Measurements from ENCODE around the gene ZNF343. TPM values are rescaled to one million over a fixed set of nuclear protein-coding genes. Genes with fewer than 3 reads are reported as not detected.

ZNF343 gene
- polyA plus RNA-seq, 2 of the 4 experiments (the other 2 are of a cell fraction): 14.0 to 19.0 TPM

Small RNA genes within 50 kb of the gene (small RNA-seq; reads per million reads assigned to genes)
- gene RF00019: 0 reads per million in 6 experiments

Other genes with a start within 250 kb of the ZNF343 start
- gene TGM3, start 212.9 kb downstream of the ZNF343 start, polyA plus RNA-seq (2011; rRNA removed): 0.14 and 0.24 TPM in 2 replicates
- gene TGM3, start 212.9 kb downstream of the ZNF343 start, polyA plus RNA-seq (2017; fragmentation: RNase III; extraction: RNeasy Plus Mini Kit Qiagen cat#74134 plus additional on column Dnase treatment): 0.03 TPM in 1 of 3 replicates, not detected in the others
- gene TGM6, start 128.0 kb downstream of the ZNF343 start, polyA plus RNA-seq (2011; rRNA removed): not detected in 2 replicates
- gene TGM6, start 128.0 kb downstream of the ZNF343 start, polyA plus RNA-seq (2017; fragmentation: RNase III; extraction: RNeasy Plus Mini Kit Qiagen cat#74134 plus additional on column Dnase treatment): not detected in 3 replicates
- gene SNRPB, start 38.1 kb downstream of the ZNF343 start, polyA plus RNA-seq (2011; rRNA removed): 486 and 557 TPM in 2 replicates
- 628 to 689 TPM (median 676 TPM) in 3 replicates for gene SNRPB, start 38.1 kb downstream of the ZNF343 start, polyA plus RNA-seq (2017; fragmentation: RNase III; extraction: RNeasy Plus Mini Kit Qiagen cat#74134 plus additional on column Dnase treatment)
- gene TMC2, start 27.7 kb upstream of the ZNF343 start, polyA plus RNA-seq (2011; rRNA removed): not detected in 2 replicates
- not detected in 3 replicates for gene TMC2, start 27.7 kb upstream of the ZNF343 start, polyA plus RNA-seq (2017; fragmentation: RNase III; extraction: RNeasy Plus Mini Kit Qiagen cat#74134 plus additional on column Dnase treatment)
- gene NOP56, start 143.7 kb upstream of the ZNF343 start, polyA plus RNA-seq (2011; rRNA removed): 471 and 571 TPM in 2 replicates
- 658 to 761 TPM (median 681 TPM) in 3 replicates for gene NOP56, start 143.7 kb upstream of the ZNF343 start, polyA plus RNA-seq (2017; fragmentation: RNase III; extraction: RNeasy Plus Mini Kit Qiagen cat#74134 plus additional on column Dnase treatment)
- 188 and 200 TPM in 2 replicates for gene IDH3B, start 155.3 kb upstream of the ZNF343 start, polyA plus RNA-seq (2011; rRNA removed)
- gene IDH3B, start 155.3 kb upstream of the ZNF343 start, polyA plus RNA-seq (2017; fragmentation: RNase III; extraction: RNeasy Plus Mini Kit Qiagen cat#74134 plus additional on column Dnase treatment): 141 to 154 TPM (median 149 TPM) in 3 replicates
- gene EBF4, start 183.9 kb upstream of the ZNF343 start, polyA plus RNA-seq (2011; rRNA removed): 2.2 and 2.9 TPM in 2 replicates
- gene EBF4, start 183.9 kb upstream of the ZNF343 start, polyA plus RNA-seq (2017; fragmentation: RNase III; extraction: RNeasy Plus Mini Kit Qiagen cat#74134 plus additional on column Dnase treatment): 1.5 to 3.2 TPM (median 2.8 TPM) in 3 replicates

All from A549 (cell line).